Endothelial cell of umbilical vein (primary cell): ENCODE data around the gene BABAM2. TPM values are rescaled to one million over a fixed set of nuclear protein-coding genes. Genes with fewer than 3 reads are reported as not detected.

Source experiments
- BruUV-seq: library from RNA; stranded (reverse); fragments of 400-500 nt; replicated peaks from 2 replicates; lab custom pipeline; 2021; lab: Mats Ljungman, UMichigan
- CTCF ChIA-PET: fragments of 300-600, 350-600 bp; sonication (Branson Sonifier 250); formaldehyde crosslinking; loops from one replicate; lab custom pipeline; 2021; ENCODE audit warnings: antibody characterized with exemption, inconsistent platforms; lab: Charles Lee
- POLR2A ChIA-PET: fragments of 300-600, 350-600 bp; sonication (Branson Sonifier 250); formaldehyde crosslinking; loops from one replicate; lab custom pipeline; 2021; ENCODE audit warnings: antibody characterized with exemption, inconsistent platforms; lab: Charles Lee
- DNase-seq: peaks from one replicate; pipeline ENCODE4 v3.0.0-alpha.2; 2011; ENCODE audit warnings: low read depth, low spot score
- FAIRE-seq: peaks from 2 replicates; lab custom pipeline; 2011; peaks lifted over from hg19 to GRCh38; lab: Jason Lieb, UNC
- H2AFZ ChIP-seq: 2 replicates; pipeline ENCODE4 v1.6.0; 2012; ENCODE audit warnings: low read depth, low read length, control low read depth, inconsistent platforms
- H3K27ac ChIP-seq: 2 replicates; pipeline ENCODE4 v1.5.1; 2011; ENCODE audit warnings: low read depth, mild to moderate bottlenecking, control low read depth, low read length, moderate library complexity; ENCODE audit not compliant: insufficient read depth
- H3K27me3 ChIP-seq, 2 experiments: 2 replicates each; pipeline versions ENCODE4 v1.6.0 to v1.6.1; 2011; ENCODE audit warnings: low read length in 2 of 2, mixed read lengths in 1 of 2; ENCODE audit not compliant: control insufficient read depth in 2 of 2, insufficient read depth in 2 of 2
- H3K36me3 ChIP-seq, 2 experiments: 2 replicates in 1 of 2; 3 replicates in 1 of 2; pipeline ENCODE4 v1.5.1; 2011; ENCODE audit warnings: low read length in 2 of 2, mild to moderate bottlenecking in 1 of 2, moderate library complexity in 1 of 2; ENCODE audit not compliant: control insufficient read depth in 2 of 2, insufficient read depth in 2 of 2; ENCODE audit errors: extremely low read depth in 1 of 2
- H3K4me1 ChIP-seq: 3 replicates; pipeline ENCODE4 v1.5.1; 2011; ENCODE audit warnings: mild to moderate bottlenecking, low read length; ENCODE audit not compliant: control insufficient read depth, insufficient read depth; ENCODE audit errors: extremely low read depth
- H3K4me2 ChIP-seq: 2 replicates; pipeline ENCODE4 v1.6.1; 2011; ENCODE audit warnings: low read length, control low read depth, mixed read lengths; ENCODE audit not compliant: insufficient read depth
- H3K4me3 ChIP-seq, 3 experiments: fragments of 200-600 bp in 1 of 3; sonication (generic), shearing (Covaris generic) in 1 of 3; replicated peaks in 1 of 3; 2 replicates each; pipeline ENCODE4 v1.5.1; 2011 to 2016; ENCODE audit warnings: control low read depth in 3 of 3, low read length in 3 of 3, mild to moderate bottlenecking in 2 of 3, inconsistent platforms in 1 of 3, low read depth in 1 of 3, moderate library complexity in 1 of 3; ENCODE audit not compliant: insufficient read depth in 1 of 3
- H3K79me2 ChIP-seq: 2 replicates; pipeline ENCODE4 v1.6.0; 2012; ENCODE audit warnings: low read length, inconsistent platforms; ENCODE audit not compliant: control insufficient read depth, insufficient read depth
- H3K9ac ChIP-seq: replicated peaks from 2 replicates; pipeline ENCODE3; 2011; ENCODE audit warnings: low read length, control low read depth; ENCODE audit not compliant: insufficient read depth; ENCODE audit errors: extremely low read depth
- H3K9me1 ChIP-seq: replicated peaks from 3 replicates; pipeline ENCODE4 v1.6.0; 2011; ENCODE audit warnings: mild to moderate bottlenecking, low read length; ENCODE audit not compliant: control insufficient read depth, insufficient read depth; ENCODE audit errors: extremely low read depth
- H3K9me3 ChIP-seq: replicated peaks from 2 replicates; pipeline ENCODE4 v1.5.1; 2012; ENCODE audit warnings: low read length, inconsistent platforms; ENCODE audit not compliant: control insufficient read depth, insufficient read depth
- H4K20me1 ChIP-seq: replicated peaks from 2 replicates; pipeline ENCODE3; 2011; ENCODE audit warnings: mild to moderate bottlenecking, low read length; ENCODE audit not compliant: control insufficient read depth, insufficient read depth; ENCODE audit errors: extremely low read depth
- EZH2 ChIP-seq: IDR thresholded peaks from 2 replicates; pipeline ENCODE4 v1.6.1; 2012; ENCODE audit warnings: borderline replicate concordance, low read depth, mild to moderate bottlenecking, moderate library complexity, low read length, inconsistent platforms; ENCODE audit not compliant: severe bottlenecking
- FOS ChIP-seq: IDR thresholded peaks from 2 replicates; pipeline ENCODE4 v1.6.1; 2011; ENCODE audit warnings: mild to moderate bottlenecking, low read length, moderate library complexity, borderline replicate concordance; ENCODE audit not compliant: insufficient read depth
- GATA2 ChIP-seq: IDR thresholded peaks from 2 replicates; pipeline ENCODE4 v1.7.0; 2011; ENCODE audit warnings: low read depth, mild to moderate bottlenecking, moderate library complexity, mixed read lengths, low read length; ENCODE audit not compliant: insufficient read length, insufficient read depth
- JUN ChIP-seq: IDR thresholded peaks from 2 replicates; pipeline ENCODE4 v1.6.1; 2011; ENCODE audit warnings: borderline replicate concordance, low read depth; ENCODE audit not compliant: insufficient read length, insufficient read depth
- MYC ChIP-seq: IDR thresholded peaks from one replicate; pipeline ENCODE4 v1.6.1; 2011; ENCODE audit warnings: mild to moderate bottlenecking, low read depth, low read length
- POLR2A ChIP-seq: IDR thresholded peaks from 2 replicates; pipeline ENCODE4 v1.6.1; 2012; ENCODE audit warnings: low read depth, mild to moderate bottlenecking, control low read depth, low read length
- POLR2AphosphoS5 ChIP-seq: IDR thresholded peaks from 2 replicates; pipeline ENCODE4 v1.6.1; 2012; ENCODE audit warnings: low read depth, mild to moderate bottlenecking, control low read depth, low read length, moderate library complexity; ENCODE audit not compliant: insufficient read depth
- dilution Hi-C: fragments of 300-500 bp; cut with MboI; formaldehyde crosslinking; loops from one replicate; pipeline ENCODE4 v1.15.0; 2019; ENCODE audit warnings: low sequenced_read_pairs; ENCODE audit not compliant: extremely low pct_ligation_motif_present
- intact Hi-C: fragments of 100-400 bp; cut with micrococcal nuclease; formaldehyde crosslinking; loops from one replicate; pipeline ENCODE4 v1.10.0; 2022
- polyA plus RNA-seq, 4 experiments: library from polyadenylated mRNA; depleted of rRNA in 3 of 4; stranded (reverse) in 3 of 4; unstranded in 1 of 4; fragments of >200 nt; gene quantifications; 2 replicates each; pipeline versions ENCODE4 v1.2.1 to v1.2.3, GENCODE V29; 2011 to 2012; ENCODE audit warnings: missing spikeins in 1 of 4
- total RNA-seq: library from RNA; stranded (reverse); gene quantifications from 2 replicates; pipeline ENCODE4 v1.2.3, GENCODE V29; 2021

BABAM2 gene
- total and polyA plus RNA-seq, 2 donors (not counting 3 experiments of a cell fraction or from before 2014, with no cell fraction given) = 19.9 to 27.6 TPM

DNA sequence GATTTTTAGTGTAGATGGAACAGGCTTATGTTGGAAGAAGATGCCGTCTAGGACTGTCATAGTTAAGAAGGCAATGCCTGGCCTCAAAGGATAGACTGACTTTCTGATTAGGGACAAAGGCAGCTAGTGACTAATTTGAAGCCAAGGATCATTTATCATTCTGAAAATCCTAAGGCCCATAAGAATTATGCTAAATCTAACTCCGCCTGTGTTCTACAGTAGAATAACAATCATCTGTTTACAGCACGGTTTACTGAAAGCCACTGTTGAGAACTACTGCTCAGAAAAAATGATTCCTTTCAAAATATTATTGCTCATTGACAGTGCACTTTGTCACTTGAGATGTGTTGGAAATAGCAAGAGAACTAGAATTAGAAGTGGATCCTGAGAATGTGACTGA, 44.5 kb downstream of the BABAM2 start:
- Histone ChIP-seq H3K9ac (no peak overlapping the region), H3K27me3 (no peaks in the 10 kb centered on the region), H3K4me1 (peaks cover 24% of the 10 kb centered on the region), H2AFZ (no peak overlapping the region), H3K4me3 (no peak overlapping the region), H3K79me2 (no peaks in the 10 kb centered on the region), H3K9me1 (no peaks in the 10 kb centered on the region), H3K36me3 (peaks cover 0 to 3% of the 10 kb centered on the region in 2 experiments), H4K20me1 (no peaks in the 10 kb centered on the region), H3K9me3 (no peaks in the 10 kb centered on the region), H3K27ac (no peak overlapping the region), H3K4me2 (no peak overlapping the region)
- intact Hi-C loops = no loop called here
- no peak for DNase-seq
- TF ChIP-seq JUN (no peak), GATA2 (no peak), POLR2A (no peak), MYC (no peak), EZH2 (no peak)
- ChIA-PET CTCF (no interaction called here), POLR2A (interaction anchor here (0.5 kb wide), 1 partner anchor 130 kb away, joined by 3 read pairs; no protein-coding TSS in a partner anchor)
- no TSS peak for BruUV-seq
- FAIRE-seq = no peak
- dilution Hi-C loops = no loop called here

DNA sequence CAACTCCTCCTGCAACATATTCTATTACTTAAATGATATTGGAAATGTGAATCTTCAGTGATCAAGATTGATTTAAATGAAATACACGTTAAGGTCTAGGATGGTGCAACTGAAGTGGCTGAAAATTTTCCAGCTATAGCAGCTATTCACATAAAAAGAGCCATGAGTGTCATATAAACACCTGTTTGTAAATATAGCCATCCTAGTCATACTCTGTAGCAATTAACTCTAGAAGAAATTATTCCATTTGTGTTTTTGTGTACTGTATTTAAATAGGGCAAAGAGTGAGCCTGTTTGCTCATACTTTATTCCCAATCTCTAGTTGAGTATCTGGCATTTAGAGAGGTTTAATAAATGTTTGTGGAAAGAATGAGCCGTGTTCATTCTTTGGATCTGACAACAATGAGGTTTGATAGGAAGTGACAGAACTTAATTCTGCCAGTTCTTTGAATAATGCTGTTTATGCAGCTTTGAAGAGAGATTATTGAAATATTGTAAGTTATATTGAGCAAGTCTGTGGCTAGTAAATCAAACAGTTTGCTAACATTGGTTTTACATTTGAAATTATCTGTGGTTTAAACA, 49.7 kb downstream of the BABAM2 start:
- DNase-seq (peak; percentile 71), FAIRE-seq (no peak)
- no TSS peak for BruUV-seq
- Histone ChIP-seq H3K27ac (no peak overlapping the region), H3K36me3 (no peaks in the 10 kb centered on the region), H3K9me3 (no peaks in the 10 kb centered on the region), H3K4me1 (no peaks in the 10 kb centered on the region), H3K79me2 (no peaks in the 10 kb centered on the region), H2AFZ (no peak overlapping the region), H3K4me2 (no peak overlapping the region), H3K4me3 (no peak overlapping the region), H3K27me3 (no peaks in the 10 kb centered on the region), H4K20me1 (no peaks in the 10 kb centered on the region), H3K9ac (no peak overlapping the region), H3K9me1 (no peaks in the 10 kb centered on the region)
- intact Hi-C loops (no loop called here), dilution Hi-C loops (no loop called here)
- POLR2A ChIA-PET = no interaction called here
- CTCF ChIA-PET = no interaction called here
- TF ChIP-seq FOS (no peak), JUN (no peak), EZH2 (no peak), GATA2 (no peak), MYC (no peak), POLR2AphosphoS5 (no peak)
